GM19240 (cell line): ENCODE data around the gene PPP6R3.
"Not testable (repeated sequence)": the region's sequence is repeated elsewhere in the genome, so short reads cannot be mapped to it uniquely, and the experiment has no call there.

ENCODE experiments used
- DNase-seq: peaks from one replicate; pipeline ENCODE4 v3.0.0; 2011; ENCODE audit warnings: low spot score; ENCODE audit not compliant: insufficient read length

The PPP6R3 gene

GRCh38 chr11:68436162-68436888 lies 24.2 kb upstream of the PPP6R3 start:
- no peak for DNase-seq

GRCh38 chr11:68436985-68437926 lies 23.3 kb upstream of the PPP6R3 start:
- DNase-seq = no peak

- no peak for DNase-seq
Observed at GRCh38 chr11:68437927-68438657, 22.5 kb upstream of the PPP6R3 start.

GRCh38 chr11:68438658-68439259 lies 21.8 kb upstream of the PPP6R3 start:
- DNase-seq = no peak

- DNase-seq = no peak
Observed at GRCh38 chr11:68439355-68440065, 21.0 kb upstream of the PPP6R3 start.

GRCh38 chr11:68440224-68440623 lies 20.3 kb upstream of the PPP6R3 start:
- DNase-seq = no peak

GRCh38 chr11:68441466-68442230 lies 18.9 kb upstream of the PPP6R3 start:
- no peak for DNase-seq

- no peak for DNase-seq
Observed at GRCh38 chr11:68442433-68442832, 18.1 kb upstream of the PPP6R3 start.

- no peak for DNase-seq
Observed at GRCh38 chr11:68444566-68444965, 16.0 kb upstream of the PPP6R3 start.

GRCh38 chr11:68445531-68446035 lies 15.0 kb upstream of the PPP6R3 start:
- DNase-seq = no peak

- DNase-seq = no peak
Observed at GRCh38 chr11:68446046-68446725, 14.4 kb upstream of the PPP6R3 start.

- peak; percentile 88 for DNase-seq
Observed at GRCh38 chr11:68447015-68447801, 13.3 kb upstream of the PPP6R3 start.

- not testable (repeated sequence) for DNase-seq
Observed at GRCh38 chr11:68447914-68448313, 12.6 kb upstream of the PPP6R3 start.

GRCh38 chr11:68448604-68449011 lies 11.9 kb upstream of the PPP6R3 start:
- no peak for DNase-seq

- no peak for DNase-seq
Observed at GRCh38 chr11:68449951-68450350, 10.6 kb upstream of the PPP6R3 start.

- DNase-seq = no peak
Observed at GRCh38 chr11:68450711-68451110, 9.8 kb upstream of the PPP6R3 start.

- DNase-seq = no peak
Observed at GRCh38 chr11:68454767-68455166, 5.8 kb upstream of the PPP6R3 start.

GRCh38 chr11:68455485-68455884 lies 5.1 kb upstream of the PPP6R3 start:
- no peak for DNase-seq
